A549 treated with Hydrocortisone at 1 μM for 4 hours (cell line): ENCODE data around the gene PLEKHJ1. TPM values are rescaled to one million over a fixed set of nuclear protein-coding genes. Genes with fewer than 3 reads are reported as not detected.

Experiments
- total RNA-seq: library from RNA; stranded (reverse); fragments of 200-300 nt; extraction: Qiagen RNA extraction; gene quantifications from 5 replicates; pipeline ENCODE4 v1.2.3, GENCODE V29; 2022

Gene PLEKHJ1, protein sequence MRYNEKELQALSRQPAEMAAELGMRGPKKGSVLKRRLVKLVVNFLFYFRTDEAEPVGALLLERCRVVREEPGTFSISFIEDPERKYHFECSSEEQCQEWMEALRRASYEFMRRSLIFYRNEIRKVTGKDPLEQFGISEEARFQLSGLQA
- 42.8 to 59.8 TPM (median 56.8 TPM) in 5 replicates for total RNA-seq

DNA sequence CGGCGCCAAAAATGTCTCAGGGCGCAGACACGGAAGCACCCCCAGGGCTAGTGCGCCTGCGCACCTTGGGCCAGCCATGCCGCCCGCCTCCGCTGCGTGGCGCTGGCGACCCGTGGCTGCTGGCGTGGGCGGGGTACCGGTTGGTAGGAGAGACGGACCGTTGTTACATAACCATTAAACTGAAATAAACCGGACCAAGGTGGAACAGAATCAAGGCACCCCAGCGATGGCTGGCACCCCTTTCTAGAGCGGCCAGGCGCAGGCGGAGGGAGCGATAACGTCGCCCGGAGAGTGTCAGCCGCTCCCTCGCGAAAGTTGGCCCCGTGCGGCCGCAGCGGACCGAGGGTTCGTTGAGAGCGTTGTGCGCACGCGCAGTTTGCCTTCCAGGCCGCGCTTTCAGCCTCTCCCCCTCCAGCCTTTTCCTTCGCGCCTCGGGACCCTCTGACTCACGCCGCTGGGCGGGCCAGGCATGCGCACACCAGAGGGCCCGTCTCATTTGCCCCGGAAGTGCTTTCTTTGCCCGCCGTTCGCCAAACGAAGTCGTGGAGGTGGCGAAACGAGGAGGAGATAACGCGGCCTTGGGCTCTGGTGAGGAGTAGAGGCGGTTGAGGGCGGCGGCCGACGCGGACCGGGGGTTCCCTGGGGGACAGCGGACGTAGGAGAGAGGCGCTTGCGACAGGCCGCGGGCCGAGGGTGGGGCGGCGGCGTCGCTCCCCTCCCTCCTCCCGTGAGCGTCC is at the start of gene PLEKHJ1, which contains the start of gene SF3A2:
Gene PLEKHJ1, minus strand, starts transcription at position 16 of the 737 bp plus-strand sequence. CDS start 81 bp downstream, outside the sequence.
Gene SF3A2, plus strand, starts transcription at position 511 of the 737 bp plus-strand sequence. CDS start 6,595 bp downstream, outside the sequence.

DNA sequence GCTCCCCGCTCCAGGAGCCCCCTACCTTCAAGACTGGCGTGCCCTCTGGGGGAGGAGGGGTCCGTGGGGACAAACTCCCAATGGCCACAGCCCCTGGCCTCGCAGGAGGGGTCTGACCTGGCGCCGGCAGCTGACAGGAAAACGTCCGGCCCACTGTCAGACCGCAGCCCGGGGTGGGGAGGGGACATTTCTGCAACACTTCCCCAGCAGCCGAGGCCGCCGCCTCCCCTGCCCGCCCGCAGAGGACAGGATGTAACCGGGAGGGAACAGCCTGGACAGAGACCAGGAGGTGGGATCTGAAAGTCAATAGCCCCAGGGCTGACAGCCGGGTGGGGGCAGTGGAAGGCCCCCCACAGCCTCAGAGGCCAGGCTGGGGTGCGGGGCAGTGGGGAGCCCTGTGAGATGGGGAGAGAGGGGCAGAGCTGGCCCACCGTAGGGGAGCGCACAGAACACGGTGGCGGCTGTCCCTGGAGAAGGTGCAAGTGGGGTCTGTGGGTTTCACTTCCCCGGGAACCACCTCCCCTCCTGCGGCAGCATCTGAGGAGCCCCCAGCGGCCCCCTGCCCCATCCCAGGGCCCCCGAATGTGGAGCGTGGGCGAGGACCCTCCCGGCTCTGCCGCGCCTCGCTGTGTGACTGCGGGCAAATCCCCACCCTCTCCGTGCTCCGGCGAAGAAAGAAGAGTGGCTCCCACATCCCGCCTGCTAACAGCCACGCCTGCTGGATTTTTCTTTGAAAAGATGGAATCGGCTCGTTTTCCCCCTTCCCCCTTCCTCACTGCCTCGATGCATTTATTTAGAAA is 46.1 kb upstream of the PLEKHJ1 start, which contains the start of gene PEAK3:
Gene PEAK3, minus strand, starts transcription at position 114 of the 800 bp plus-strand sequence. CDS start 1,244 bp downstream, outside the sequence.

DNA sequence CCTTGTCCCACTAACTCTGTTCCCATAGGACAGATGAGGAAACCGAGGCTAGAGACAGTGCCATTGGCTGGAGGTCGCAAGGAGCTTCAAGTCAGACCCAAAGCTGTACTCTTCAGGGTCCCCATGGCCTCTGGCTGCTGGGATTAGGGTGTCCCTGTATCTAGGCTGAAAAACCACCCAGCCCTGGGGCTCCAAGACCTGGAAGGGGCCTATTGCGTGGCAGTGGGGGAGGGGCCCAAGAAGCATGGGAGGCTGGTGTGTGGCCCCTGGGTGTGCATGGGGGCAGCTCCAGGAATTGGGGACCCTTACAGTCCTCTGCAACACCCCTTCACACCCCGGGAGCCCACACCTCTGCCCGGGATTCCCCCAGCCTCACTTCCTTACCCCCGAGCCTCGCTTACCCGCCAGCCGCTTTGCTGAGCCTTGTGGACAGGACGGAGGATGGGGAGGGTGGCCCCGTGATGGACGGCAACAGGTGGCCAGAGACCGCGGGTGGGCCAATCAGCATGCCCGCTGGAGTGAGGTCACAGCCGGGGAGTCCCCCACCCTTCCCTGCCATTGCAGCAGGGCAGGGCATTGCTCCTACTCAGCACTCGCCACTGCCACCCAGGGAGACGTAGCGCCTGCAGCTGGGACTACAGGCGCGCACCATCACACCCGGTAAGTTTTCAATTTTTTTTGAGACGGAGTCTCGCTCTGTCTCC is 20.0 kb upstream of the PLEKHJ1 start, which contains the start of gene JSRP1:
Gene JSRP1, minus strand, starts transcription at position 436 of the 704 bp plus-strand sequence. CDS start 1,103 bp downstream, outside the sequence.

DNA sequence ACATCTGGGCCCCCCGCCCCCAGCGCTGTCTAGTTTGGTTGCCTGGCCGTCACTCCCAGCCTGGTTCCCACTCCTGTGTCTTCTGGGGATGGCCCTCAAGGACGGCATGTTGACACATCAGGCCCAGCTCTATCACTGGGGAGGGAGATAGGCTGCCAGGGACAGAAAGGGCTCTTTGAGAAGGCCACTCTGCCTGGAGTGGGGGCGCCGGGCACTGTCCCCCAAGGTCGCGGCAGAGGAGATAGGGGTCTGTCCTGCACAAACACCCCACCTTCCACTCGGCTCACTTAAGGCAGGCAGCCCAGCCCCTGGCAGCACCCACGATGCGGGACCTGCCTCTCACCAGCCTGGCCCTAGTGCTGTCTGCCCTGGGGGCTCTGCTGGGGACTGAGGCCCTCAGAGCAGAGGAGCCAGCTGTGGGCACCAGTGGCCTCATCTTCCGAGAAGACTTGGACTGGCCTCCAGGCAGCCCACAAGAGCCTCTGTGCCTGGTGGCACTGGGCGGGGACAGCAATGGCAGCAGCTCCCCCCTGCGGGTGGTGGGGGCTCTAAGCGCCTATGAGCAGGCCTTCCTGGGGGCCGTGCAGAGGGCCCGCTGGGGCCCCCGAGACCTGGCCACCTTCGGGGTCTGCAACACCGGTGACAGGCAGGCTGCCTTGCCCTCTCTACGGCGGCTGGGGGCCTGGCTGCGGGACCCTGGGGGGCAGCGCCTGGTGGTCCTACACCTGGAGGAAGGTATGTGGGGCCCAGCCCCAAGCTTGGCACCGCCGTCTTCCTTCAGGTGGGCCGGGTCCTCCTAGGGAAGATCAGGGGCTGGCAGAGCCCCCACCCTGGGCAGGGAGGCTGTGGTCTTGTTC is 13.1 kb upstream of the PLEKHJ1 start, which contains the start of gene AMH:
Gene AMH, plus strand, starts transcription at position 314 of the 857 bp plus-strand sequence. Its CDS starts 10 bp downstream, at position 324.

Other genes starting within 250 kb of the PLEKHJ1 start
- gene BTBD2, start 220.6 kb downstream of the PLEKHJ1 start, total RNA-seq, result 35.7 to 46.5 TPM (median 41.7 TPM) in 5 replicates
- gene MKNK2, start 185.1 kb downstream of the PLEKHJ1 start, total RNA-seq, result 52.0 to 74.0 TPM (median 72.3 TPM) in 5 replicates
- gene MOB3A, start 140.0 kb downstream of the PLEKHJ1 start, total RNA-seq, result 13.6 to 17.6 TPM (median 13.7 TPM) in 5 replicates
- 0.36 to 0.90 TPM (median 0.56 TPM) in 5 replicates for gene IZUMO4, start 139.4 kb downstream of the PLEKHJ1 start, total RNA-seq
- gene AP3D1, start 84.8 kb downstream of the PLEKHJ1 start, total RNA-seq, result 70.5 to 85.8 TPM (median 77.8 TPM) in 5 replicates
- 11.3 to 16.1 TPM (median 14.8 TPM) in 5 replicates for gene DOT1L, start 72.4 kb downstream of the PLEKHJ1 start, total RNA-seq
- gene SF3A2, start 495 bp upstream of the PLEKHJ1 start, total RNA-seq, result 64.6 to 72.8 TPM (median 68.5 TPM) in 5 replicates
- gene AMH, start 13.0 kb upstream of the PLEKHJ1 start, total RNA-seq, result 8.0 to 17.1 TPM (median 14.7 TPM) in 5 replicates
- 0.18 to 0.90 TPM (median 0.75 TPM) in 5 replicates for gene JSRP1, start 20.1 kb upstream of the PLEKHJ1 start, total RNA-seq
- gene PEAK3, start 45.8 kb upstream of the PLEKHJ1 start, total RNA-seq, result 0.09 to 0.18 TPM (median 0.14 TPM) in 5 replicates
- 0.05 to 0.07 TPM in 2 of 5 replicates, not detected in the others for gene LINGO3, start 71.8 kb upstream of the PLEKHJ1 start, total RNA-seq
- gene LSM7, start 92.3 kb upstream of the PLEKHJ1 start, total RNA-seq, result 123 to 163 TPM (median 155 TPM) in 5 replicates
- 16.0 to 21.2 TPM (median 18.6 TPM) in 5 replicates for gene SPPL2B, start 92.4 kb upstream of the PLEKHJ1 start, total RNA-seq
- 0.03 to 0.10 TPM (median 0.07 TPM) in 4 of 5 replicates, not detected in the other for gene TMPRSS9, start 123.9 kb upstream of the PLEKHJ1 start, total RNA-seq
- gene TIMM13, start 191.3 kb upstream of the PLEKHJ1 start, total RNA-seq, result 49.2 to 136 TPM (median 119 TPM) in 5 replicates
- gene LMNB2, start 220.6 kb upstream of the PLEKHJ1 start, total RNA-seq, result 73.2 to 82.6 TPM (median 76.0 TPM) in 5 replicates
- 102 to 127 TPM (median 110 TPM) in 5 replicates for gene GADD45B, start 239.8 kb upstream of the PLEKHJ1 start, total RNA-seq